GM21447 (cell line): ENCODE results near the gene PRAMEF15.
"Not testable (repeated sequence)": the region's sequence is repeated elsewhere in the genome, so short reads cannot be mapped to it uniquely, and the experiment has no call there.

Source experiments
- ATAC-seq: cut with Tn5 transposase; IDR thresholded peaks from one replicate; pipeline ENCODE4 v1.9.1; 2021; ENCODE audit not compliant: unreplicated experiment

Gene PRAMEF15

DNA sequence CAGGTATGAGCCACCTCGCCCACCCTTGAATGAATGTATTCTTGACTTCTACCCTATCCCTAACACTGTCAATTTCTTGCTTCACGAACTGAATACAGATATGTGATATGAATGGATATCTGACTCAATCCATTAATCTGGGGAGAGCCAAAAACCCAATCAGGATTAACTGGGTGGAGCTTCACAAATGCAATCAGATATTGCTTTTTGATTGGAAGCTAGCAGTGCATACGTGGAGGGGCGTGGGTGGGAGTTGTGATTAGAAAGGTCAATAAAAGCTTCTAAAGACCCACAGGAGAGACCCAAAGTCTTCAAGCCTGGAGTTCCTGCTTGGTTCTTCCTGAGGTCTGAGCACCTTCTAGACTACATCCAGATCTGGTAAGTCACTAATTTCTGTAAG lies at the start of gene PRAMEF15:
TSS of gene PRAMEF15 (plus strand) at position 301 of the 400 bp plus-strand sequence. CDS start 2,827 bp downstream, outside the sequence.
- not testable (repeated sequence) for ATAC-seq

DNA sequence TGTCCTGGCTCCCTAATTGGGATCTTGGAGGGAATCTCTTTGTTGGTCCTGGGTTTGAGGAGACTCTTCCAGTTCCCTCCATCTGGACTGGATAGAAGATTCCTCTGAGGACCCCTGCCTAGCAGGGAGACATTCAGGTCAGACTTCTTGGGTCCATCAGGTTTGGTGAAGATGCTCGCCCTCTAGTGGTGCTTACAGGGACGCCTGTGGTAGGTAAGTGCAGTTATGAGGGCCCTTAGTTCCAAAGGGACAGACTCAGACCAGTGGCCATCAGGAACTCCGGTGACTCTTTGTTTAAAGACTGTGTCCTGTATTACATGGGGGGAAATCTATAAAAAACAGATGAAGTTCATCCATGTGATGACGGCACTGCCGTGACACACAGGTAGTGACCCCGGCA lies 38.4 kb upstream of the PRAMEF15 start:
- not testable (repeated sequence) for ATAC-seq

- not testable (repeated sequence) for ATAC-seq
Measured at GRCh38 chr1:13279617-13280016, 35.8 kb upstream of the PRAMEF15 start.

DNA sequence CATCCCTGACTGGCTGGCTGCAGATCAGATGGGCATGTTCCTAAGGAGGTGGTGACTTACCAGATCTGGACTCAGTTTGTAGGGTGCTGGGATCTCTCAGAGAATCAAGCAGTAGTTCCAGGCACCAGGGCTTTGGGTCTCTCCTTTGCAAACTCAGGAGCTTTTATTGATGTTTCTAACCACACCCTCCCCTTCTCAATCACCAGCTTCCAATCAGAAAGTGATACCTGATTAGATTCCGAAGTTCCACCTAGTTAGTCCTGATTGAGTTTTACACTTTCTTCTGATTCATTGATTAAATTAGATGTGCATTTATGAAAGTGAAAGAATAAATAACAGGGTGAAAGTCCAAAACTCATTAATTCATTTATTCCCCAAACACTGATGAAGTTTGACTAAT lies 30.3 kb upstream of the PRAMEF15 start, which contains the start of gene PRAMEF8:
TSS of gene PRAMEF8 (minus strand) at position 101 of the 400 bp plus-strand sequence. CDS start 1,046 bp downstream, outside the sequence.
- ATAC-seq = not testable (repeated sequence)

DNA sequence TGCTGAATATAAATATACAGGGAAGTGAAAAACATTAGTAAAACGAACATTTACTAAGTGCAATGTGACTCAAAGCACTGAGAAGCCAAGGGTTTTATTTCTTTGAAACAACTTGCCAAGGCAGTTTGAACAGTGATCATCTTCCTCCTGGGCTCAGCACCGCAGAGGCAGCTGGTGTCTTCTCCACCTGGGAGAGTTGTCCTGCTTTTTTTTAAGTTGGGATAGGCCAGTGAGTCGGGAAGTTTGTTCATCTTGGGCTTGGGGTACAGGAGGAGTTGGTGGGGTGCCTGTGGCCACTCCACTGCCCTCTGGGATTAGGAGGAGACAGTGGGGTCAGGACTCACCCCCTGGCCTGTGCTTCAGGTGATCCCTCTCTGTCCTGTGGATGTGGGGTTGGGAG lies 26.4 kb upstream of the PRAMEF15 start:
- not testable (repeated sequence) for ATAC-seq

DNA sequence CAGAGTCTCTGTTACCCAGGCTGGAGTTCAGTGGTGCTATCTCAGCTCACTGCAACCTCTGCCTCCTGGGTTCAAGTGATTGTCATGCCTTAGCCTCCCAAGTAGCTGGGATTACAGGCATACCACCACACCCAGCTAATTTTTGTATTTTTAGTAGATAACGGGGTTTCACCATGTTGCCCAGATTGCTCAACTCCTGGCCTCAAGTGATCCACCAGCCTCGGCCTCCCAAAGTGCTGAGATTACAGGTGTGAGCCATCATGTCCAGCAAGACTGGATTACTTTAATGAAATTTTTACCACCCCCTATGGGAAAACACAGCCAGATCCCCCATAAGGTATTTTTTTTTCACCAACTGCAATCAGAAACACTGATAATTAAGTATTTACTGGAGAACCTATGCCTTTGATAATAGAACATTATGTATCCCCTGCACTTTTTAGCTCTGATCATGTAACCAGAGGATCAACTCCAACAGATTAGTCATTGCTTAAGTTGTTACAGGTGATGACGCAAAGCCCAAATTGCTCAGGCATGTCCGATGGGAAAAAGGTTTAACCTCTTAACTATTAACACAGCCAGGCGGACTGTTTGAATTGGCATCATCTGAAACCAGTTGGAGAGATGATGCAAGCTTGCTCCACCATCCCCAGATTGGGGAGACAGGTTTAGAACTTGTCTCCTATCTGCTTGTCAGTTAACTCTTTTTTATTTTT lies 18.0 kb upstream of the PRAMEF15 start:
- ATAC-seq = not testable (repeated sequence)

GRCh38 chr1:13298699-13299098 lies 16.7 kb upstream of the PRAMEF15 start:
- not testable (repeated sequence) for ATAC-seq

GRCh38 chr1:13302197-13302596 lies 13.2 kb upstream of the PRAMEF15 start:
- ATAC-seq = not testable (repeated sequence)

- not testable (repeated sequence) for ATAC-seq
Measured at GRCh38 chr1:13303239-13303638, 12.1 kb upstream of the PRAMEF15 start, which contains the start of gene PRAMEF33. TSS of gene PRAMEF33 (plus strand) at chr1:13303539. CDS start at chr1:13305955, 2,416 bp downstream.

DNA sequence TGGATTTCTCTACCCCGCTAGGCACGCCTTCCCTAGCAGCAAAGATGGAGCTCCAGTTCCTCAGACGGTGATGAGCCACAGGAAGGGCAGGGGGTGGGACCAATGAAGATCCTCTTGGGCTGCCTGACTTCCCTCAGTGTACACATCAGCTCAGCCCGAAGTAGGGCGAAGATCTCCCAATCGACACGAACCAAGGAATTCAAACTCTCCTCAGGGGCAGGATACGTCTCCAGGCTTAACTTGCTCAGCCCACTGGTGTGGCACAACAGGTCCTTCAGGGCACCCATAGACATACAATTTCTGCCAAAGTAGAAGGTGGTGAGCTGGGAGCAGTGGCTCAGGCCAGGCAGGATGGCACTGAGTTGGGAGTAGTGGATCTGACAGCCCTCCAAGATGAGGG lies 27.1 kb downstream of the PRAMEF15 start:
- ATAC-seq = not testable (repeated sequence)

- ATAC-seq = not testable (repeated sequence)
Measured at GRCh38 chr1:13347034-13347433, 31.7 kb downstream of the PRAMEF15 start, which contains the start of gene PRAMEF14. TSS of gene PRAMEF14 (minus strand) at chr1:13347134. CDS start at chr1:13345314, 1,820 bp downstream.

DNA sequence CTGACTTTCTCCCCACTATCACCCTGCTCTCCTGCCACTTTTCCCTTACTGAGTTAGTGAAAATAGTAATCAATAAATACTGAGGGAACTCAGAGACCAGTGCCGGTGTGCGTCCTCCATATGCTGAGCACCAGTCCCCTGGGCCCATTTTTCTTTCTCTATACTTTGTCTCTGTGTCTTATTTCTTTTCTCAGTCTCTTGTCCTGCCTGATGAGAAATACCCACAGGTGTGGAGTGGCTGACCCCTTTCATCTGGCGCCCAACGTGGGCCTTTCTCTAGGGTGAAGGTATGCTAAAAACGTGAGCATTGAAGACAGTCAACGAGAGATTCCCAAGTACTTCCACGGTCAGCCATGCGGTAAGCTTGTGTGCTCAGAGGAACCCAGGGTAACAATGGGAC lies 38.1 kb downstream of the PRAMEF15 start:
- not testable (repeated sequence) for ATAC-seq

- not testable (repeated sequence) for ATAC-seq
Measured at GRCh38 chr1:13354475-13354874, 39.1 kb downstream of the PRAMEF15 start.

GRCh38 chr1:13356774-13357173 lies 41.4 kb downstream of the PRAMEF15 start:
- ATAC-seq = not testable (repeated sequence)

- ATAC-seq = not testable (repeated sequence)
Measured at GRCh38 chr1:13362364-13362763, 47.0 kb downstream of the PRAMEF15 start.

DNA sequence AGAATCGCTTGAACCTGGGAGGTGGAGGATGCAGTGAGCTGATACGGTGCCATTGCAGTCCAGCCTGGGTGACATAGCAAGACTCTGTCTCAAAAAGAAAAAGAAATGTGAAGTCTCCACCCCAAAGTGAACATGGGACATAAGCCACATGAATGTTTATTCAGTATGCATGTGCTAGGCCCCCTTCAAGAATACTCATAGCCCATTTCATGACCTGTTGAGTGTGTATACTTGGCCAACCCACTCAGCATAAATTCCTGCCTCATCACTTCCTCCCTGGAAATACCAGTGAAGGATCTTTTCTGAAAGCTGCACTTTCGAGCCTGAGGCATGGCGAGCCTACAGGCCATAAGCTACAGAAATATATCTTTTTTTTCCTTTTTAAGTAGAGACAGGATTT lies 49.5 kb downstream of the PRAMEF15 start:
- ATAC-seq = not testable (repeated sequence)

DNA sequence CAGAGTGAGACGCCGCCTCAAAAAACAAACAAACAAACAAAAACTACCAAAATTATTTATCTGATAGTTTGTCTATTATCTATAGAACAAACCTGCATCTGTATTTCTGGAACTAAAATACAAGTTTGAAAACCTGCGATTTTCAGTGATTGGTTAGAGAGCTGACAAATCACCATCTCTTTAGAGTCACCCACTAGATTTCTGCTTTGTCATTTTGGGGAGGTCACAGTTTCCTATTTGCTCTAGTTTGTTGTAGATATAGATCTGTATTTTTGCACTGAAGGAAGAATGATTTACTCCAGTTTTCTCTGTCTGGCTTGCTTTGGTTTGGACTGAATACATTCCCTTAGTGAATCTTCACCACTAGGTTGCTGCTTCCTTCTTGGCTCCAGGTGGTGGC lies 51.2 kb downstream of the PRAMEF15 start:
- ATAC-seq = not testable (repeated sequence)

- not testable (repeated sequence) for ATAC-seq
Measured at GRCh38 chr1:13368544-13368943, 53.2 kb downstream of the PRAMEF15 start.
